HG03135 (cell line): Measurements from ENCODE around the gene TUT1.

Experiments used
- ATAC-seq: cut with Tn5 transposase; IDR thresholded peaks from one replicate; pipeline ENCODE4 v1.9.1; 2021; ENCODE audit warnings: mild to moderate bottlenecking, moderate library complexity; ENCODE audit not compliant: unreplicated experiment

The TUT1 gene

DNA sequence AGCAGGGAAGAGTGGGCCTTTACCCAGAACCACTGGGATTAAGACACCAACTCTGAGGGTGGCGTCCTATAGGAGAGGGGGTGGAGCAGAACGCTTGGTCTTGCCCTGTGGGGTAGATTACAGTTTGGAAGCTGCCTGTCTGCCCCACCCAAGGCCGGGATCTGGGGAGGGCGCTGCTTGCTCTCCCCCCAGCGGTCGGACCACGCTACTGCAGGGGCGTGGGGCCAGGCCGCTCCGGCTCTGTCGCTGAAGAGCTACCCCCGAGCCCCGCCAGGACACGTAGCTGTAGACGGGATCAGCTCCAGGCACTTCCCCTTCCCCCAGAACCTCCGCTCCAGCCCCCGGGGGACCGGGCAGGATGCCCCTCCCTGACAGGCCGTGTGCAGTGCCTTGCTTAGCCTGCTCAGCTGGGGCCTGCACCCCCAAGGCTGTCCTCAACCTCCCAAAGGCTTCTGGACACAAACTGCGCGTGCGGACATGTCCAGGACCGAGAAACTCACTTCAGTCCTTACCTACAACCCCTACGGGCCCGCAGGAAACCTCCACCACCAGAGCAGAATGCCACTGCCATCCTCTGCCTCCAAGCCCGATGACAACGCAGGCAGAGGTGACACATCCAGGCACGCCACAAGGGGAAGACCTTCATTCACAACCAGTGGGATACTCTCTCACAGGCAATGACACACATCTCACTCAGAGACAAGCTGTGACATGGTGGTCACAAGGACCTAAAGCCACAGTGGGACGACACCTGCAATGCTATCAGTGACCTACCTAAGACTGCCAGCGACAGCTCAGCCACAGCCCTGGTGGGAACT is 48.4 kb downstream of the TUT1 start:
- no peak for ATAC-seq

DNA sequence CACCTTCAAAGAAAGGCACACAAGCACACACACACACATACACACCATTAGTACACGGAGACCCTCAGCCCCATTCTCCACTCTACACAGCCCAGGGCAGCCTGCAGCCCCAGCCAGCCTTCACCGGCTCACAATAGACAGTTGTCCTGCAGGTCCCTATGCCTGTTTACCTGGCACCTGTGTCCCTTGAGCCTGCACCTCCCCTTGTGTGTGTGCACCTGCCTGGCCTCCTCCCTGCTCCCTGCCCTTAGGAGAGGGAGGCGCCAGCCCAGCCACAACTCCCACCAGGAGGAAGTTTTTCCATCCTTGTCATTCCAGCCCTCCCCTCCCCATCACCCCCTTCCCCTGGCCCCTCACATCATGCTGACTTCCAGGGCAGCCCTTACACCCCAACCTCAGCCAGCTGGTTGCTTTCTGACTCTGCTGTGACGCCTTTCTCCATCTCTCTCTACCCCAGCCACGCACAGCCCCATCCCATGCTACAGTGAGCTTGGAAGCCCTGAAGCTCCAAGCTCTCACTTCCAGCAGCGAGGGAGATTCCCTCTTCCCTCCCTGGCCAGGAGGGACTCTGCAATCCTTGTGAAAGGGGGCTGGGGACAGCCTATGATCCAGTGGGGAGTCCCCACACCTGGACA is 49.1 kb downstream of the TUT1 start:
- ATAC-seq = no peak

DNA sequence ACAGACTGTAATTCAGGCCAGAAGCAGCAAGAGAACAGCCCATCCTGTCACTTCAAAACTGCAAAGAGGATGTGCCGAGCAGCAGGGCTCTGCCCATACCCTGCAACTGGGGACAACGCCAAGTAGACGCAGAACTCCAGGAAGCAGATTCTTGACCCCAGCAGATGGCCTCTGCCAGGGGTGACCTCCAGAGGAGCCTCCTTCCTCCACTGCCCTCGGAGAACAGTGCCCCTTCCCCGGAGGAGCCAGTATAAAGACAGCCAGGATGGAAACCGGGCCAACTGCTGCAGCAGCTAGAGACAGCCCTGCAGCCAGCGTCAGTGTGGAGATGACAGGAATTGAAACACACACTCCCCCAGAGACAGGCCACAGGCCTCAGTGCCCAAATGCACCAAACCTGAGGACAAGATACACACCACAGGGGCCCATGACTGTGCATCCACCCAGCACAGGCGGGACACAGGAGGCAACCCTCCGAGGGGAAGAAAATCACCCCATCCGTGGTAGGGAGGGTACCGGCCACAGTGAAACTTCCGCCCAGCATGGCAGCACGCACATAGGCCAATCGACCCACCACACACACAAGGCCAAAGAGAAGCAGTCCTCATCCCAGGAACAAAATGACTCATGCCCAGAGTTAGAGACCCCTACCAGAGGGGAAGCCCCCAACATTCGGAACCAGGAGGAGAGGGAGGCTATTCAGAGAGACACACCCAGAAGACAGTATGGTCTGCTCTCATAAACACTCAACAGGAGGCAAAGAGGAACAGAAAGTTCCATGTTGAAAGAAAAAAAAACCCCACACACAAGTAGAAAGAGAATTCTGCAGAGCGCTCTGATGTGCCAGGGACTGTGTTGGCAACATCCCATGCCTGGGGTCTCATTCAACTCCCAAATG is 50.3 kb downstream of the TUT1 start:
- ATAC-seq = peak; percentile 35

DNA sequence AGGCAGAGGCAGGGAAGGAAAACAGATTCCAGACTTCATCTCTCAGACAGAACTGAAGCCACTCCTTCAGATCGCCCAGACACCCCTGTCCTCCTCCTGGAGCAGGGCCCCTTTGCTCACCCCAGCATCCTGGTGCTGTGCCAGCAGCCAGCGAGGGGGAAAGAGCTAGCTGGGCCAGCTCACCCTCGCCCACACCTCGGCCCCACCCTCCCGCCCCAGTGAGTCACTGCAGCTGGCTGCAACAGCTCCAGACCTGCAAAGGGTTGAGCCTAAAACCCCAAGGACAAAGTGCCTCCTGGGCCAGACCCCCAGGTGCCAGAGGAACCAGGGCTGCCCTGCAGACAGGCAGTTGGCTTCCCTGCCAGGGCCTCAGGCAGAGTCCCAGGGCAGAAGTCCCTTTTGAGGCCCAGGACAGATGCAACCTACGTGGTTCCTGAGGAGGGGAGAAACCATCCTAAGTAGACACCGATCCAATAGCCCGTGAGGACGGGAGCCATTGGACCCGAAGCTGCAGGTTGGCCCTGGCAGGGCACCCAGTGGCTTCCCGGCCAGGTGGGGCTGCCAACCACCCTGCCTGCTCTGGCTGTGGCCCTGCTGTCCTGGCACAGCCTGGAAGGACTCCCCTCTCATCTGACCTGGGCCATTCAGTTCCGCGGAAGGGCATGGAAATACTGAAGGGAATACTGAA is 51.9 kb downstream of the TUT1 start:
- no peak for ATAC-seq

DNA sequence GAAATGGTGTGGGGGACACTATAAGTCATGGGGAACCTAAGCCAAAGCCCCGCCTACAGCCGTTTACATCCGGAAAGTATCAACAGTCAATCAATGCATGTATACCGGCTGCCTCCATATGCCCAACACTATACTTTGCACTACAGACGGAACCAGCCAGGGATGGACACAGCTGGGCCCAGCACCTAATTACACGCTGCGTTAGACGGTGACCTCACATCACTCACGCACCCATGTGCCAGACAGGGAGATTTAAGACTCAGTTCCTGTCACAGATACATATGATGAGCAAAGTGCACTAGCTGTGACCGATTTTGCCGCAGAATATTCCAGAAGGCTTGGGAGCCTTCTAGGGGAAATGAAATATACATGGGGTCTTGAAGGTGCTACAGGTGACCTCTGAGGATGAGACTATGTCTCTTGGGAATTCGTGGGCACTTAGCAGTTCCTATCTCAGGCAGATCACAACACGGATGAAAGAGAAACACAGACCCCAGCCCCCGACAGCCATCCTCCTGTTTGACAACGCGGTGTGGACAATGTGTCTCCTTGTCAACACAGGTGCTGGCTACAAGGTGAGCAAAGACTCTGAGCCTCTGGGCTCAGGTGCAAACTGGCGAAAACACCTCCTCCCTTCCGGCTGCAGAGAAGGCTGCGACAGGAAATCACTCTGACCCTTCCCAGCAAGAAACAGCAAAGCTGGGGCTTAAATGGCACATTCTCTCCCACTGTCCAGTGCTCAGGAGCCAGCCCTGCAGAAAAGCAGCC is 52.7 kb downstream of the TUT1 start:
- ATAC-seq = no peak

DNA sequence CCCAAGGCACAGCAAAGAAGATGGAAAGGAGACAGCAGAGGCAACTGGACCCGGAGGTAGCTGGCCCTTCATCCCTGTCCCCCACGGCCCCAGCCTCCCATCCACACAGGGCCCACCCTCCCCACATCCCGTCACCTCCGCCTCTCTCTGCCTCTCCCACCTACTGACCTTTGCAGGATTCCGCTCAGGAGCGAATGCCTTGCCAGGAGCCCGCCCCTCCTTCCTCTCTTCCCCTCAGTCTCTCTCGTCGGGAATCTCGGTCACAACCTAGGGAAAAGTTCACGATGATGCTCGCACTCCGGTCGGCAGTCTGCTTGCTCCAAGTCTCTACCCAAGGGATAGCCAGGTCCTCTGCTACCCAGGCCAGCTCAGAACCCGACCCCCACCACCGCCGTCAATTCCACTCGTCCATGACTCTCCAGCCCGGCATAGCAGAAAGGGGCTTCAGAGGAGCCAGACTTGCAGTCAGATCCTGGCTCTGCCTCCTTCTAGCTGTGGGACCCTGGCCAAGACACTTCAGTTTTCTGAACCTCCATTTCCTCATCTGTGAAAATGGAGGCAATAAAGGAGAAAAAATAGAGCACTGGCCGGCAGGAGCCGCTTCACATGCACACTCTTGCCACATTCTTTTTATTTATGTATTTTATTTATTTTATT is 54.9 kb downstream of the TUT1 start:
- no peak for ATAC-seq

DNA sequence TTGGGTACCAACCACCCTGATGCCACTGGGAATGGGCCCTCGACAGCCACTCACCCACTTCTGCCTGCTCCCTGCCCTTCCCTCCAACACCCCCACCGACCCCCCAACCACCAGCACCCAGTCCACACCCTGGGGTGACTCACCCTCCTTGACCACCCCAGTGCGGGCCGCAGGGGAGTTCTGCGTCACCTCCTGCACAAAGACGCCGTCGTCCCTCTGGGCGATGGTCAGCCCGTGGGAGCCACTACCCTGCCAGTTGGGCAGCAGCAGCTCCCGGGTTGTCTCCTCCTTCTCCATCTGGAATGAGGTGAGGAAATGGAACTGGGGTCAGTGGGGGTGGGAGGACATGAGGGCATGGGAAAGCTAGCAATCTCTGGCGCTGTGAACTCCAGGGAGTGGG is 55.5 kb downstream of the TUT1 start:
- no peak for ATAC-seq

DNA sequence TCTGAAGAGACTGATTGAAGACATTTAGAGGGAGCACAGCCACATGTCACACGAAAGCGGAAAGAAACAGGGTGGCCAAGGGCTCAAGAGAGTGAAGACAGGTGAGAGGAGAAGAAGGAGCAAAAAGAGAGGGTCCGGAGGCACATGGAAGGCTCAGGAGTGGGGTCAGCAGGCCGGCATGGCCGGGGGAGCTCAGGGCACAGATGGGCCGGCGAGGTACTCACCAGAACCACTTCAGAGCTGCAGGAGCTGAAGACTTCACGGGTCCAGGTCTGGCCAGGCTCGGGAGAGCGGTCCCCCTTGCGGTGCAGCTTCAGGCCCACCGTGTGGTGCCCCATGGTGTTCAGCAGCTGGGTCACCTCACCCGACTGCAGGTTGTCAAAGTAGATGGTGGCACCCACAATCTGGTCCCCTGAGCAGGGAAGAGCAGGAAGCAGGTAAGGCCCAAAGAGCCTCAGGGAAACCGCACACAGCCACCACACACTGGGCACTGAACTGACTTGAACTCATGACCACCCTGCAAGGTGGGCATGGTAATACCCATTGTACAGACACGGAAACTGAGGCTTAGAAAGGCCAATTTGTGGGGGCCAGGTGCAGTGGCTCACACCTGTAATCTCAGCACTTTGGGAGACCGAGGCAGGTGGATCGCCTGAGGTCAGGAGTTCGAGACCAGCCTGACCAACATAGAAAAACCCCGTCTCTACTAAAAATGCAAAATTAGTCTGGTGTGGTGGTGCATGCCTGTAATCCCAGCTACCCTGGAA is 56.4 kb downstream of the TUT1 start:
- no peak for ATAC-seq

DNA sequence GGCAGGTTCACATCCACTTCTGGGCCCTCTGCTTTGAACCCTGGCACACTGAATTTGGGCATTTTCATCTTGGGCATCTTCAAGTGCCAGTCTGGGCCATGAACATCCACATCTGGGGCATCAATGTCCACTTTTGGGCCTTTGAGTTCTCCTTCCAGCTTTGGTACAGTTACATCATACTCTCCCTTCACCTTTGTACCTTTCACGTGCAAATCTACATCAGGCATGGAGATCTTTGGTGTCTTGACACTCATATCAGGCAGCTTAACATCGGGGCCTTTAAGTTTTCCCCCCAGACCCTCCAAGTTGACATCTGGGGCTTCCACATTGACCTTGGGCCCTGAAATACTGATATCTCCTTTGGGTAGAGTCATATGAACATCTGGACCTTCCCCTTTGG is 59.2 kb downstream of the TUT1 start:
- ATAC-seq = no peak
